H9 (cell line): Measurements from ENCODE around the gene SIGLEC9. TPM values are rescaled to one million over a fixed set of nuclear protein-coding genes. Genes with fewer than 3 reads are reported as not detected.

ENCODE experiments used
- DNase-seq: peaks from one replicate; pipeline ENCODE4 v3.0.0-alpha.2; 2017
- H2AFZ ChIP-seq: one replicate; pipeline ENCODE4 v1.6.1; 2013; ENCODE audit warnings: mild to moderate bottlenecking, low read length, control low read depth, moderate library complexity
- H2AK5ac ChIP-seq: 2 replicates; pipeline ENCODE4 v1.6.1; 2013; ENCODE audit warnings: low read length, control low read depth, mixed read lengths; ENCODE audit not compliant: insufficient read length
- H2BK120ac ChIP-seq: one replicate; pipeline ENCODE4 v1.6.1; 2013; ENCODE audit warnings: low read depth, mild to moderate bottlenecking, low read length, control low read depth, inconsistent platforms; ENCODE audit not compliant: poor library complexity, severe bottlenecking
- H2BK12ac ChIP-seq: 2 replicates; pipeline ENCODE4 v1.6.1; 2013; ENCODE audit warnings: low read length, control low read depth, mixed read lengths, low read depth; ENCODE audit not compliant: insufficient read length
- H2BK15ac ChIP-seq: 2 replicates; pipeline ENCODE4 v1.6.1; 2013; ENCODE audit warnings: low read depth, low read length, control low read depth
- H2BK20ac ChIP-seq: one replicate; pipeline ENCODE4 v1.6.1; 2013; ENCODE audit warnings: low read depth, mild to moderate bottlenecking, low read length, control low read depth, inconsistent platforms; ENCODE audit not compliant: poor library complexity, severe bottlenecking
- H2BK5ac ChIP-seq: 2 replicates; pipeline ENCODE4 v1.6.1; 2013; ENCODE audit warnings: low read length, control low read depth, mixed read lengths; ENCODE audit not compliant: insufficient read length
- H3K14ac ChIP-seq: 2 replicates; pipeline ENCODE4 v1.6.1; 2013; ENCODE audit warnings: low read length, control low read depth; ENCODE audit not compliant: insufficient read depth
- H3K18ac ChIP-seq: 2 replicates; pipeline ENCODE4 v1.6.1; 2013; ENCODE audit warnings: low read depth, mild to moderate bottlenecking, mixed read lengths, low read length, control low read depth; ENCODE audit not compliant: insufficient read length
- H3K23ac ChIP-seq: 2 replicates; pipeline ENCODE4 v1.6.1; 2013; ENCODE audit warnings: low read length, control low read depth, mixed read lengths, low read depth; ENCODE audit not compliant: insufficient read length
- H3K23me2 ChIP-seq: 2 replicates; pipeline ENCODE4 v1.6.1; 2013; ENCODE audit warnings: low read depth, mild to moderate bottlenecking, mixed read lengths, low read length, control low read depth; ENCODE audit not compliant: insufficient read length, poor library complexity, severe bottlenecking
- H3K27ac ChIP-seq: 2 replicates; pipeline ENCODE4 v1.5.1; 2013; ENCODE audit warnings: low read length, control low read depth, mixed read lengths, low read depth; ENCODE audit not compliant: insufficient read length
- H3K27me3 ChIP-seq: 2 replicates; pipeline ENCODE4 v1.6.1; 2013; ENCODE audit warnings: low read length, control low read depth, inconsistent platforms; ENCODE audit not compliant: insufficient read depth
- H3K4ac ChIP-seq: 2 replicates; pipeline ENCODE4 v1.6.1; 2013; ENCODE audit warnings: low read depth, mild to moderate bottlenecking, control low read depth, inconsistent platforms, low read length, moderate library complexity
- H3K4me1 ChIP-seq: 2 replicates; pipeline ENCODE4 v1.6.1; 2013; ENCODE audit warnings: low read length, control low read depth, inconsistent platforms; ENCODE audit not compliant: insufficient read depth
- H3K4me2 ChIP-seq: 2 replicates; pipeline ENCODE4 v1.6.1; 2013; ENCODE audit warnings: low read length, control low read depth, mixed read lengths; ENCODE audit not compliant: insufficient read length, insufficient read depth
- H3K56ac ChIP-seq: 2 replicates; pipeline ENCODE4 v1.6.1; 2013; ENCODE audit warnings: low read depth, mild to moderate bottlenecking, mixed read lengths, low read length, control low read depth; ENCODE audit not compliant: insufficient read length
- H3K79me1 ChIP-seq: 2 replicates; pipeline ENCODE4 v1.6.1; 2013; ENCODE audit warnings: low read depth, mild to moderate bottlenecking, moderate library complexity, low read length, control low read depth, inconsistent platforms; ENCODE audit not compliant: insufficient read depth, poor library complexity, severe bottlenecking
- H3K79me2 ChIP-seq: 2 replicates; pipeline ENCODE4 v1.6.1; 2013; ENCODE audit warnings: low read length, control low read depth, inconsistent platforms; ENCODE audit not compliant: insufficient read depth
- H3K9ac ChIP-seq: 2 replicates; pipeline ENCODE4 v1.6.1; 2013; ENCODE audit warnings: low read length, control low read depth, mixed read lengths; ENCODE audit not compliant: insufficient read length; ENCODE audit errors: extremely low read depth
- H3K9me3 ChIP-seq: one replicate; pipeline ENCODE4 v1.6.1; 2013; ENCODE audit warnings: low read depth, low read length, inconsistent platforms; ENCODE audit not compliant: control insufficient read depth
- H3T11ph ChIP-seq: one replicate; pipeline ENCODE4 v1.6.1; 2013; ENCODE audit warnings: mild to moderate bottlenecking, low read length, control low read depth, inconsistent platforms
- H4K20me1 ChIP-seq: one replicate; pipeline ENCODE4 v1.6.1; 2013; ENCODE audit not compliant: control insufficient read depth, insufficient read length, insufficient read depth
- H4K5ac ChIP-seq: 2 replicates; pipeline ENCODE4 v1.6.1; 2013; ENCODE audit warnings: low read depth, mild to moderate bottlenecking, mixed read lengths, low read length, control low read depth; ENCODE audit not compliant: insufficient read length
- H4K8ac ChIP-seq: replicated peaks from 2 replicates; pipeline ENCODE4 v1.6.1; 2013; ENCODE audit warnings: low read length, control low read depth, mixed read lengths, low read depth; ENCODE audit not compliant: insufficient read length
- H4K91ac ChIP-seq: 2 replicates; pipeline ENCODE4 v1.6.1; 2013; ENCODE audit warnings: low read depth, mild to moderate bottlenecking, moderate library complexity, mixed read lengths, low read length, control low read depth; ENCODE audit not compliant: insufficient read length
- H3K27ac Mint-ChIP-seq, 3 experiments: 2 replicates in 2 of 3; 3 replicates in 1 of 3; pipeline ENCODE4 v1.8.0; 2020 to 2021; ENCODE audit warnings: mixed read lengths in 3 of 3, mild to moderate bottlenecking in 1 of 3, moderate library complexity in 1 of 3
- H3K27me3 Mint-ChIP-seq: 2 replicates; pipeline ENCODE4 v1.8.0; 2021; ENCODE audit warnings: low read depth, mild to moderate bottlenecking, moderate library complexity, mixed read lengths
- H3K36me3 Mint-ChIP-seq, 3 experiments: 2 replicates in 2 of 3; 3 replicates in 1 of 3; pipeline ENCODE4 v1.8.0; 2020 to 2021; ENCODE audit warnings: low read depth in 3 of 3, mixed read lengths in 3 of 3; ENCODE audit not compliant: insufficient read depth in 1 of 3
- H3K4me1 Mint-ChIP-seq, 2 experiments: 2 replicates each; pipeline ENCODE4 v1.8.0; 2020; ENCODE audit warnings: mixed read lengths in 2 of 2
- H3K4me3 Mint-ChIP-seq, 2 experiments: 2 replicates in 1 of 2; 3 replicates in 1 of 2; pipeline ENCODE4 v1.8.0; 2020 to 2021; ENCODE audit warnings: mild to moderate bottlenecking in 2 of 2, mixed read lengths in 2 of 2, moderate library complexity in 1 of 2
- H3K9me3 Mint-ChIP-seq, 2 experiments: 2 replicates in 1 of 2; 3 replicates in 1 of 2; pipeline ENCODE4 v1.8.0; 2020; ENCODE audit warnings: mild to moderate bottlenecking in 2 of 2, mixed read lengths in 2 of 2, moderate library complexity in 1 of 2
- WGBS: extraction: QIAGEN DNeasy Blood & Tissue Kit; methylation state at CpG from one replicate; pipeline ENCODE4 v1.1.7; 2013; ENCODE audit warnings: missing lambda C conversion rate, low lambda C conversion rate, mixed read lengths; ENCODE audit not compliant: insufficient read length; ENCODE audit errors: extremely low coverage; 5-methylcytosine and 5-hydroxymethylcytosine counted together
- total RNA-seq: library from RNA; stranded (reverse); gene quantifications from 2 replicates; pipeline ENCODE4 v1.2.1, GENCODE V29; 2021
- TF ChIP-seq, protein P1 (sequence below): fragments of 200-600 bp; sonication (generic); conservative IDR thresholded peaks from 3 replicates; pipeline ENCODE4 v1.8.0; 2021; ENCODE audit warnings: antibody characterized with exemption, mild to moderate bottlenecking

Gene SIGLEC9
- total RNA-seq, 1 experiment from 2014 or later, result not detected

DNA sequence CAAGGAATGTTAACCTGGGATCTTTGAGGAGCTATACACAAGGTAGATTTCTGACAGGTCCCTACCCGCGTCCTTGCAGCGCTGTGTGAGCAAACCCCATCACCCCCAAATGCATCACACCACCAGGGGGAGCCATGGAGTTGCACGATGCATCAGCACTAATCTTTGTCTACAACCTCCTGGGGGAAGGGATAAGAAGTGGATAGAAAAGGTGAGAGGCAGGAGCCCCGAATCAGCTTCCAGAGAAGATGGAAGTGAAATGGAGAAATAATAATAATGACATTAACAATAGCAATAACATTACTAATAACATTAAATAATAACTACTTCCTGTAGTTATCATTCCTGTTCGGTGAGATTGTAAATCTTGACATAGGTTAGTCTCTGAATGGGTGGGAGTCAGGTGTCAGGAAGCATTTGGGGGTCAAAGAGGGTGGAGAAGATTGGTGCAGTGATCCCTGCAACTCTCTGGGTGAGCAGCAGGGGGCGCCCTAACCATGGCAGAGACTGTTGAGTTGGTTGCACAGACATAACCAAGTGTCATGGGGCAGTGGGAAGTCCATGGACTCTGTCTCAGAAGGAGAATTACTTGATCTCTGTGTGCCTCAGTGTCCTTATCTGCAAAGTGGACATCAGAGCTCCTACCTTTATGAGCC is 33.9 kb downstream of the SIGLEC9 start:
- Histone ChIP-seq H2AK5ac (no peak overlapping the region), H2BK120ac (no peak overlapping the region), H3K4me2 (no peak overlapping the region), H4K20me1 (no peaks in the 10 kb centered on the region), H3K27me3 (no peaks in the 10 kb centered on the region), H3K23me2 (no peaks in the 10 kb centered on the region), H3K27ac (no peak overlapping the region), H3T11ph (no peak overlapping the region), H2AFZ (peak overlapping the region; percentile 43), H4K8ac (no peak overlapping the region), H3K4me1 (no peaks in the 10 kb centered on the region; the same call in 1 of the 2 replicates), H2BK5ac (no peak overlapping the region), H3K18ac (no peak overlapping the region), H3K4ac (no peak overlapping the region), H3K9me3 (no peaks in the 10 kb centered on the region), H3K56ac (no peak overlapping the region), H3K79me2 (no peaks in the 10 kb centered on the region), H2BK20ac (no peak overlapping the region), H2BK15ac (no peak overlapping the region), H3K79me1 (no peaks in the 10 kb centered on the region), H3K14ac (no peak overlapping the region), H3K23ac (no peak overlapping the region), H3K9ac (no peak overlapping the region), H4K5ac (no peak overlapping the region), H2BK12ac (no peak overlapping the region), H4K91ac (no peak overlapping the region)
- Mint-ChIP-seq H3K36me3 (no peaks in the 10 kb centered on the region), H3K27me3 (peaks cover 11% of the 10 kb centered on the region), H3K4me1 (no peaks in the 10 kb centered on the region; a peak in 1 of 4 replicates), H3K4me3 (no peak overlapping the region), H3K9me3 (no peaks in the 10 kb centered on the region), H3K27ac (peak overlapping the region in 1 of 3 experiments; percentile 87; a peak in 1 of 7 replicates)
- TF ChIP-seq, protein P1, sequence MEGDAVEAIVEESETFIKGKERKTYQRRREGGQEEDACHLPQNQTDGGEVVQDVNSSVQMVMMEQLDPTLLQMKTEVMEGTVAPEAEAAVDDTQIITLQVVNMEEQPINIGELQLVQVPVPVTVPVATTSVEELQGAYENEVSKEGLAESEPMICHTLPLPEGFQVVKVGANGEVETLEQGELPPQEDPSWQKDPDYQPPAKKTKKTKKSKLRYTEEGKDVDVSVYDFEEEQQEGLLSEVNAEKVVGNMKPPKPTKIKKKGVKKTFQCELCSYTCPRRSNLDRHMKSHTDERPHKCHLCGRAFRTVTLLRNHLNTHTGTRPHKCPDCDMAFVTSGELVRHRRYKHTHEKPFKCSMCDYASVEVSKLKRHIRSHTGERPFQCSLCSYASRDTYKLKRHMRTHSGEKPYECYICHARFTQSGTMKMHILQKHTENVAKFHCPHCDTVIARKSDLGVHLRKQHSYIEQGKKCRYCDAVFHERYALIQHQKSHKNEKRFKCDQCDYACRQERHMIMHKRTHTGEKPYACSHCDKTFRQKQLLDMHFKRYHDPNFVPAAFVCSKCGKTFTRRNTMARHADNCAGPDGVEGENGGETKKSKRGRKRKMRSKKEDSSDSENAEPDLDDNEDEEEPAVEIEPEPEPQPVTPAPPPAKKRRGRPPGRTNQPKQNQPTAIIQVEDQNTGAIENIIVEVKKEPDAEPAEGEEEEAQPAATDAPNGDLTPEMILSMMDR, result peak; percentile 88
- WGBS, result no CpG with 5 or more reads among the region's 7 CpGs
- peak; percentile 80 for DNase-seq
